Measurements from ENCODE around the gene LRRC72. TPM values are rescaled to one million over a fixed set of nuclear protein-coding genes. Genes with fewer than 3 reads are reported as not detected.

Gene LRRC72
- total and polyA plus RNA-seq, 2 experiments from 2014 or later: not detected

- WGBS (ENCODE audit: low lambda C conversion rate, missing lambda C conversion rate): 59% methylated on average over 4 of the region's 4 CpGs
- Histone ChIP-seq H3K9me2 (replicated peaks; ENCODE audit: insufficient read depth) (no peaks in the 10 kb centered on the region), H3K79me2 (no peaks in the 10 kb centered on the region), H3K4me1 (ENCODE audit: insufficient read depth) (peaks cover 1% of the 10 kb centered on the region), H3K9me3 (ENCODE audit: low read depth) (no peaks in the 10 kb centered on the region), H2AFZ (no peak overlapping the region), H3K27me3 (no peaks in the 10 kb centered on the region), H3K27ac (peak overlapping the region; percentile 65), H4K20me1 (ENCODE audit: insufficient read depth, poor library complexity, severe bottlenecking) (no peaks in the 10 kb centered on the region), H3K36me3 (replicated peaks; ENCODE audit: insufficient read depth, low read depth) (no peaks in the 10 kb centered on the region), H3K4me2 (no peak overlapping the region), H3K4me3 (no peak overlapping the region)
- peak; percentile 41 for DNase-seq (ENCODE audit: low spot score)
- no peak for TF ChIP-seq EZH2phosphoT487 (IDR thresholded peaks at IDR 0.05; ENCODE audit: low read depth, severe bottlenecking, unreplicated experiment)
- no peak for TF ChIP-seq EZH2 (IDR thresholded peaks at IDR 0.05; ENCODE audit: borderline replicate concordance)
- no peak for TF ChIP-seq CTCF (IDR thresholded peaks at IDR 0.05; ENCODE audit: poor library complexity)
These were observed 42.0 kb upstream of the LRRC72 start for GRCh38 chr7:16484453-16485158.

- Histone ChIP-seq H3K9me3 (ENCODE audit: low read depth) (no peaks in the 10 kb centered on the region), H3K4me2 (no peak overlapping the region), H3K27me3 (no peaks in the 10 kb centered on the region), H4K20me1 (ENCODE audit: insufficient read depth, poor library complexity, severe bottlenecking) (no peaks in the 10 kb centered on the region), H3K79me2 (no peaks in the 10 kb centered on the region), H3K36me3 (replicated peaks; ENCODE audit: insufficient read depth, low read depth) (no peaks in the 10 kb centered on the region), H2AFZ (no peak overlapping the region), H3K9me2 (replicated peaks; ENCODE audit: insufficient read depth) (no peaks in the 10 kb centered on the region), H3K27ac (peak overlapping the region; percentile 77), H3K4me3 (no peak overlapping the region), H3K4me1 (ENCODE audit: insufficient read depth) (peaks cover 40% of the 10 kb centered on the region)
- no peak for DNase-seq (ENCODE audit: low spot score)
- 53% methylated on average over 2 of the region's 2 CpGs for WGBS (ENCODE audit: low lambda C conversion rate, missing lambda C conversion rate)
- TF ChIP-seq CTCF (IDR thresholded peaks at IDR 0.05; ENCODE audit: poor library complexity) (no peak), EZH2phosphoT487 (IDR thresholded peaks at IDR 0.05; ENCODE audit: low read depth, severe bottlenecking, unreplicated experiment) (no peak), EZH2 (IDR thresholded peaks at IDR 0.05; ENCODE audit: borderline replicate concordance) (no peak)
These were observed 35.5 kb upstream of the LRRC72 start for GRCh38 chr7:16491148-16491547.

- no peaks in the 10 kb centered on the region for H4K20me1 ChIP-seq (ENCODE audit: insufficient read depth, poor library complexity, severe bottlenecking)
- no peaks in the 10 kb centered on the region for H3K36me3 ChIP-seq (replicated peaks; ENCODE audit: insufficient read depth, low read depth)
- no peaks in the 10 kb centered on the region for H3K9me2 ChIP-seq (replicated peaks; ENCODE audit: insufficient read depth)
- 32% methylated on average over 3 of the region's 3 CpGs for WGBS (ENCODE audit: low lambda C conversion rate, missing lambda C conversion rate)
- H2AFZ ChIP-seq: no peak overlapping the region
- H3K4me1 ChIP-seq (ENCODE audit: insufficient read depth): peaks cover 40% of the 10 kb centered on the region
- no peaks in the 10 kb centered on the region for H3K27me3 ChIP-seq
- peak; percentile 46 for DNase-seq (ENCODE audit: low spot score)
- no peaks in the 10 kb centered on the region for H3K9me3 ChIP-seq (ENCODE audit: low read depth)
- no peaks in the 10 kb centered on the region for H3K79me2 ChIP-seq
- H3K4me3 ChIP-seq: no peak overlapping the region
- H3K27ac ChIP-seq: peak overlapping the region; percentile 77
- H3K4me2 ChIP-seq: peak overlapping the region; percentile 32
- TF ChIP-seq EZH2 (IDR thresholded peaks at IDR 0.05; ENCODE audit: borderline replicate concordance) (no peak), EZH2phosphoT487 (IDR thresholded peaks at IDR 0.05; ENCODE audit: low read depth, severe bottlenecking, unreplicated experiment) (no peak), CTCF (IDR thresholded peaks at IDR 0.05; ENCODE audit: poor library complexity) (no peak)
These were observed 34.0 kb upstream of the LRRC72 start for GRCh38 chr7:16492513-16493062.

Data from hepatocyte (in vitro differentiated cells).